Stimulated activated CD4-positive, alpha-beta T cell treated with anti-CD3 and anti-CD28 coated beads, Interleukin-2, amount 100 ng/mL, for 24 hours (primary cell): ENCODE measurements around the gene STK36.

Experiments
- DNase-seq, 2 donors: peaks; one replicate each; pipeline ENCODE4 v3.0.0-alpha.2; 2020

STK36 gene

DNA sequence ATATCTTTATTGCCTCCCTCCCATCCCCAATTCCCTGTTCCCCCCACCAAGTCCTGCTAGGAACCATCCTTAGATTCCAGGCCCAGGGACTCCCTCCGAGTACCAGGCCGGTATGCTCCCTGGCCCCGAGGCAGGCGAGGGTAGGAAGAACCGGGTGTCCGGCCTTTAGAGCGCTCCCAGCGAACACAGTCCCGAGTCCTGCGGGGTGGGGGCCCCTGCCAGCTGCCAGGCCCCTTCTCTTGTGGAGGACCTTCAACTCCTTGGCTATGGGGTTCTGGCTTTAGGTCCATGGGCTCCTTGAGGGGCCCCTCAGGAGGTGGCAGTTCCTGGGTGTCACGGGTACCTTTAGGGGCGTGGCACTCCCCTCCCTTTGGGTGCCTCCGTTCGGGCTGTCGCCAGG, 8.0 kb upstream of the STK36 start:
- DNase-seq, result no peak

DNA sequence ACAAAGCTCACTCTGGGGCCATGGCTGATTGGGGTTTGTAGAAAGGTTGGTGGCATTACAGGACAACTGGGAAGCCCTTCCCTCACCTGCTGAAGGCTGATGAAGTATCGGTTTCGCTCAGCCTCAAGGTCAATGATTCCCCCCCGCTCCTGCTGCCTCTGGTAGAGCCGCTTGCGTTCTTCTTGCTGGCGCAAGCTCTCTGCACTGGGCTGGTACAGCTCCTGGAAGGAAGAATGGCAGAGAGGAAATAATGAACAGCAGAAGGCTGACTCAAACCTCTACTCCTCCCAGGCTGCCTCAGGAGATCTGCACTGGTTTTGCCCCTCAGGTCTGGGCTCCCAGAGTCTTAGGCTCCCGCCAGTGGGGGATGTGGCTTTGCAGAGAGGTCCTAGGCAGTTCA, 7.2 kb upstream of the STK36 start:
- DNase-seq, result no peak

DNA sequence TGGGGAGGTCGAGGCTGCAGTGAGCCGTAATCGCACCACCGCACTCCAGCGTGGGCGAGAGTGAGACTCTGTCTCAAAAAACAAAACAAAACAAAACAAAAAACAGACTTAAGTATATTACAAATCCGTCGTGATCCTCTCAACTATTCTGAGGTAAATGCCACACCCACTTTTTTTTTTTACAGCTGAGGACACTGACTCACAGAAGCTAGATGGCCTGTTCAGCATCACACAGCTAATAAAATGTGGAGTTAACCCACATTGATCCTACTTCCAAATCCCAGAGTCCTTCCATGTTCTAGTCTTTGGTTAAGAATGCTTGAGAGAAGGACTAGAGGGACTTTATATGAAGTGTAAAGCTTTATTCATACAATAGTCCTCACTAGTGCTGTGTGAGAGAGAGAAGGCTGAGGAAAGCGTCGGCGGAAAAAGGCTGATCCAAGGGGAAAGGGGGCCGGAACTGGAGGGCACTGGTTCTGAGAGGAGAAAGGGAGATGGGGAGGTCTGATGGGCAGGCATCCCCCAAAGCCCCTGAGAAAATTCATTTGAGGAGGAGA, 711 bp upstream of the STK36 start:
- no peak for DNase-seq

DNA sequence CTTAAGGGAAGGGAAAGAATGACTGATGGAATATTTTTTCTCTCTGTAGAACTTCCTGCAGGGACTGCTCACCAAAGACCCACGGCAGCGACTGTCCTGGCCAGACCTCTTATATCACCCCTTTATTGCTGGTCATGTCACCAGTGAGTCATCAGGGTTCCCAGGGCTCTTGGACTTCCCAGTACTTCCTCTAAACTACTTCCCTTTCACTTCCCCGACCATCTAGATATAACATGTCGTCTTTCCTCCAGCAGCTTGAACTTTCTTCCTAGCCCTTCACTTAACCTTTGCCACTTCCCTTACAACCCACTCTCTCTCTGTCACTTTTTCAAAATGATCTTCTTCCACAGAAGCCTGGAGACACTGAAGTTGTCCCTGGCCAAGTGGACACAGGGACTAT, 7.2 kb downstream of the STK36 start:
- no peak for DNase-seq

DNA sequence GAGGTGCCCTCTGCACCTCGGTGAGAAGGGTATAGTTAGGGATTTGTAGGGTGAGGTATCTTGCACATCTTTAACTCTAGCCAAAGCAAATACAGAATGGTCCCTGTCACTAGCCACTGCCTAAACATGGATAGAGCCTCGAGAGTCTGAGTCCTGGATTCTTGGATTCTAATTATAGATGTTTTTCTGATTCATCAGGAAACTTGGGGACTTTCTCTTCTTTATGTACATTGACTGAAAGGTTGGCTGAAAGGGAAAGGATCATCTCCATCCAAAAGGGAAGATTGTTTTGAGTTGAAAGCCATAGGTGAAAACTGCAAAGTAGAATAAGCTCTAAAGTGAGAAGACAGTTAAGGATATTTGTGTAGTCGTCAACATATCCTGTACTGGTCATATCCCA, 8.2 kb downstream of the STK36 start:
- DNase-seq, result no peak

DNA sequence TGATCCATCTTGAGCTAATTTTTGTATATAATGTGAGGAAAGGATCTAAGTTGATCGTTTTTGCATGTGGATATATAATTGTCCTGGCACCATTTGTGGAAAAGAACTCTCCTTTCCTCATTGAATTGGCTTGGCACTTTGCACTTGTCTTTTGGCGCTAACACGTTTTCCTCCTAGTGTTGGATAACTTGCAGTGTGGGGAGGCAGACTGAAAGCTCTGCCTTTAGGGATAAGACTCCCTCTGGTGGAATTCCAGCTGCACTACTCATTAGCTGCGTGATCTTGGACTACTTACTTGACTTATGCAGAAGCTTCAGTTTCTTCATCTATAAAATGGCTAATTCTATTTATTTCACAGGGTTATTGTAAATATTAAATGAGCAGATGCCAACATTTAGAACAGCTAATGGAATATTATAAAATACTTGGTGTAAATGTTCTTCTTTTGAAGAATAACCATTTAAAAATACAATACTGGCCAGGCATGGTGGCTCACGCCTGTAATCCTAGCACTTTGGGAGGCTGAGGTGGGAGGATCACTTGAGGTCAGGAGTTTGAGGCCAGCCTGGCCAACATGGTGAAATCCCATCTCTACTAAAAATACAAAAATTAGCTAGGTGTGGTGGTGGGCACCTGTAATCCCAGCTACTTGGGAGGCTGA, 15.6 kb downstream of the STK36 start:
- DNase-seq, result peak; percentile 22 to 28

DNA sequence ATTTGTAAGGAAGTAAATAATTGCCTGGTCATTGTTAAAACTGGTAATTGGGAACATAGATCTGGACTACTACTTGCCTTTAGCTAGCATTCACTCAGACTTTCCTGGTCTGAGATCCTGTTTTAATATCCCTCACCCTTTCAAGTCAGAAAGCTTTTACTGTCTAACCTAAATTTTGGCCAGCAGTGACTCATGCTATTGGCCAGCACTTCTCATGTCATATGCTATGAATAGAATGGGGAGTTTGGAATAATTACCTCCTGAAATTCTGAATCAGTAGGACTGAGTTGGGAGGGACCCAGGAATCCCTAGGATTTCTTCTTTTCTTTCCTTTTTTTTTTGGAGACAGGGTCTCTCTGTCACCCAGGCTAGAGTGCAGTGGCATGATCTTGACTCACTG, 19.3 kb downstream of the STK36 start:
- no peak for DNase-seq

DNA sequence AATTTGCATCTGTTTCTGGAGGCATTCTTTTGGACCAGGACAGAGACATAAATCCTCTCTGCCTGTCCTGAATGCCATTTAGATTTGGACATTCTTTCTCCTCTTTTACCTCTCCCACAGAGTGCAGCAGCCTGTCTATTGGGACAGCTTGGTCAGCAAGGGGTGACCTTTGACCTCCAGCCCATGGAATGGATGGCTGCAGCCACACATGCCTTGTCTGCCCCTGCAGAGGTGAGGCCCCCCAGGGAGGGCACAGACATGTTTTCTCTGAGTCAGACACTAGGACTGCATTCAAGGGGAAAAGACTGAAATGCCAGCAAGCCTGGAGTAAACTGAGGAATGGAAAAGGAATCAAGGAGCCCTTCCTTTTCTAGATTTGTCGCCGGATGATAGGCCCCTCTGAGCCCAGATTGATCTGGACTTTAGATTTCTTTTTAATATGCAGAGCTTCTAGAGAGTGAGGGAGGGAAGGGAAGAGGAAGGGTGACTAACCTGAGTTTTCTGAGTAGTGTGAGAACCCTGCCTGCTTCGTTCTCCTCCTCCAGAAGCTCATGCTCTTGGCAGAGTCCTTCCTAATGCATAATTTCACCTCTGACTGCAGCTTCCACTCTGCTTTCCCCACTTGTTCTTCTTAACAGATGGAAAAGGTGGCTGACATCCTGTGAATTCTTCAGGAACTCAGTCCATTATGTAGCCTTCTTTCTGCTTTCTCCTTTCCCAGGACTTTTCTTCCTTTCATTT, 22.7 kb downstream of the STK36 start:
- no peak for DNase-seq

DNA sequence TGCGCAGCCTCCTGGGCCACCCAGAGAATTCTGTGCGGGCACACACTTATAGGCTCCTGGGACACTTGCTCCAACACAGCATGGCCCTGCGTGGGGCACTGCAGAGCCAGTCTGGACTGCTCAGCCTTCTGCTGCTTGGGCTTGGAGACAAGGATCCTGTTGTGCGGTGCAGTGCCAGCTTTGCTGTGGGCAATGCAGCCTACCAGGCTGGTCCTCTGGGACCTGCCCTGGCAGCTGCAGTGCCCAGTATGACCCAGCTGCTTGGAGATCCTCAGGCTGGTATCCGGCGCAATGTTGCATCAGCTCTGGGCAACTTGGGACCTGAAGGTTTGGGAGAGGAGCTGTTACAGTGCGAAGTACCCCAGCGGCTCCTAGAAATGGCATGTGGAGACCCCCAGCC, 27.0 kb downstream of the STK36 start:
- DNase-seq, result no peak

DNA sequence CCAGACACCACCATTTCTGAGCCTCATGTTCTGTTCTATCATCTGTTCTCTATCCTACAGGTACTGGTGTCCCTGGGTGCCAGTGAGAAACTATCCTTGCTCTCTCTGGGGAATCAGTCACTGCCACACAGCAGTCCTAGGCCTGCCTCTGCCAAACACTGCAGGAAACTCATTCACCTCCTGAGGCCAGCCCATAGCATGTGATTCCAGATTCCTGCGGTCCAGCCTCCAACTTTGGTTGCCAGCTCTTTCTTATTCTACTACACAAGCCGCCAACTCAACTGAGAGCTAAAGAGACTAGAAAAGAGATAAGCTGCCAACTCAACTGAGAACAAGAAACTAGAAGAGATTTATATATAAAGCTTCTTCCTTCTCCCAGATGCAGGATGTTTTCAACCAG, 29.9 kb downstream of the STK36 start:
- DNase-seq, result no peak

DNA sequence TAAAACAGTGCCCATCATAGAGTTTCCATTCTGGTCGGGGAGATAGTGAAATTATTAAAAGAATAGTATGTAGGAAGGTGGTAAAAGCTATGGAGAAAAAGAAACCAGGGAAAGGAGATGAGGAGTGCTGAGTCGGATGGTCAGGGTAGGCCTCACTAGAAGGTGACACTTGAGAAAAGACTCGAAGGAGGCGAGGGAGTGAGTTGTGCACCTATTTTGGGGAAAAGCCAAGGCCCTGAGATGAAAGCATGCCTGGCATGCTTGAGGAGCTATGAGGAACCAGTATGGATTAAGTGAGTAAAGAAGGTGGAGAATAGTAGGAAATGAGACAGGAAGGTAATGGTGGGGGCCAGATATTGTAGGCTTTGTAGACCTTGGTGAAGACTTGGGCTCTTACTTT, 31.5 kb downstream of the STK36 start:
- no peak for DNase-seq

DNA sequence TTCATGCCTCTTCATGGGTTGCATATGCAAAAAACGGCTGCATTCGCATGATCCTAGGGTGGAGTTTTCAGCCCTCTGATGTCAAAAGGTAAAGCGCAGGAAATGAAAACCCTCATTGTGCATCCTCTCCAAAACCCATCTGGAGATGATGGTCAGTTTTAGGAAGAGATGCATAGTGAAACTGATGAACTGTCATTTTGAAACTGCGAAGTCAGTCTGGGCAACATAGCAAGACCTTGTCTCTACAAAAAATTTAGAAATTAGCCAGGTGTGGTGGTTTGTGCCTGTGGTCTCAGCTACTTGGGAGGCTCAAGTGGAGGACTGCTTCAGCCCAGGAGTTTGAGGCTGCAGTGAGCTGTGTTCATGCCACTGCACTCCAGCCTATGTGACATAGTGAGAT, 36.2 kb downstream of the STK36 start:
- DNase-seq, result no peak

DNA sequence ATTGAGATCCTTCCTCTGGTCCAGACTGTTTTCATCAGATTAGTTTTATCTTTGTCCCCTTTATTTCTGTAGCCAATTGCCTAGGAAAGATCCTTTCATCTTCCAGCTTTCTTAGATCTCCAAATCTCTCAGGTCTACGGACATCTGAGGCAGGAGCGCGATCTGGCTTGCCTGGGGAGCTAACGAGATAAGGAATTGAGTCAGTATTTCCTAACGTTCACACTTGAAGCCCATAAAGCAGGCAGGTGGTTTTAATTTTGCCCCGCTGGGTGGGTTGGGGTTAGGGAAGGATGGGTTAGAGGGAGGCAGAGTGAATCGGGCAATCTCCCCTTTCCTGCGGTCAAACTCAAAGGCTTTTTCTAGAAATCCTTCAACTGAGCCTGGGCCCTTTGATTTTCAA, 38.0 kb downstream of the STK36 start:
- no peak for DNase-seq

DNA sequence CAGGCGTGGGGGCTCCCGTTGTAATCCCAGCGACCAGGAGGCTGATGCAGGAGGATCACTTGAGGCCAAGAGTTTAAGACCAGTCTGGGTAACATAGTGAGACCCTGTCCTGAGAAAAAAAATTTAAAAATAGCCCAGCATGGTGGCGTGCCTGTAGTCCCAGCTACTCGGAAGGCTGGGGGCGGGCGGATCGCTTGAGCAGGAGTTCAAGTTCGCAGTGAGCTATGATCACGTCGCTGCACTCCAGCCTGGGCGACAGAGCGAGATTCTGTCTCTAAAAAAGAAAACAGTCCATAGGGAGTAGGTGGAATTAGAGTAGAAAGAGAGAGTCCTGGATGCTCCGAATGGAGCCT, 38.4 kb downstream of the STK36 start:
- no peak for DNase-seq

DNA sequence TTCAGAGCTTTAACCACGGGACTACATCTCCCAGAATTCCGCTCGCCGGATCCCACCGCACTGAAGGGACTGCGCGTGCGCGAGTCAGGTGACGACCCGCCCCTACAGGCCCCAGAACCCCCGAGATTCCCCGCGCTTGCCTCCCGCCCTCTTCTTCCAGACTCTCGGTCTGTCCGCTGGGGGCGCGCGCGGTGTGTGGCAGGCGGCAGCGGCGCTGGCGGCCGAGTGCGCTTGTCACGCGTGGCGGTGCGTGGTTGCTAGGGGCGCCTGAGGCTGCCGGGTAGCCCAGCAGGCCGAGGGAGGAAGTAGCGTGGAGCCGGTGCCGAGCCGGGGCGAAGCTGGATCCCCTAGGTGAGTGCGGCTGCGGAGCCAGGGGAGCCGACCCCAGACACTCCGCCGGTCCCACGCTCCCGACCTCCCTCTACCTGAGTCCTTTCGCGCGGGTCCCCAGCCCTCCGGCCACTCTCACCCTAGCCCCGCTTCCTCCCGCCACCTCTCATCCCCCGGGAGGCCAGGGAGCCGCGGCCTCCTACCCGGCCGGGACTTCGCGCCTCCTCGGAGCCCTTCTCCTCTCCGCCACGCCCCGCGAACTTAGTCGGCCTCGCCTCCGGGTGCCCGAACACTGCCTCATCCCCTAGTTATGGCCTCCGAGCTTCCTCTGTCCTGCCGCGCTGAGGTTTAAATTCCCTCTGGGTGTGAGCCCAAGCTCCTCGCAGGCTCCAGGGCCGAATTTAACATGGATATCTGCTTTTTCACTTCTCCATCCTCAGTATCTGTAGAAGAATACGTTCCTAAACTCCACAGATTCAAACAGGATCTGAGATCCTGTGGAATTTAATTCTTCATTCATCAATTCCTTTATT, 39.0 kb downstream of the STK36 start, which contains the start of gene TTLL4:
Gene TTLL4 (plus strand): TSS at position 149 of the 863 bp plus-strand sequence. CDS start 26,842 bp downstream, outside the sequence.
- DNase-seq, result peak; percentile 98

DNA sequence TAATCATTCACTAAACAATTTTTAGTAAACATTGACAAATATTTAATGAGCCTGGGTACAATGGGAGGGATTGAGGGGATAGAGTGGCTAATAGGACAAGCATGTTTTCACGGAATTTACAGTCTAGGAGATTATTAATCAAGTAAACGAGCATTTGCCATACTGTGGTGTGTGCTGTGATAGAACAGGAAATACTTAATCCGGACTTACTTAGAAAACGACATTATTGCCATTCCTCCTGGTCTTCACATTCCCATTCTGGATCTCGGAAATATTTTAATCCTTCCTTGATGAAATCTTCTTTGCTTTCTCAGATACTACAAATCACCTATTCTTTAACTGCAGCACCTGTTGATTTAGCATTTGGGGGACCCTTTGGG, 39.7 kb downstream of the STK36 start:
- DNase-seq, result no peak

DNA sequence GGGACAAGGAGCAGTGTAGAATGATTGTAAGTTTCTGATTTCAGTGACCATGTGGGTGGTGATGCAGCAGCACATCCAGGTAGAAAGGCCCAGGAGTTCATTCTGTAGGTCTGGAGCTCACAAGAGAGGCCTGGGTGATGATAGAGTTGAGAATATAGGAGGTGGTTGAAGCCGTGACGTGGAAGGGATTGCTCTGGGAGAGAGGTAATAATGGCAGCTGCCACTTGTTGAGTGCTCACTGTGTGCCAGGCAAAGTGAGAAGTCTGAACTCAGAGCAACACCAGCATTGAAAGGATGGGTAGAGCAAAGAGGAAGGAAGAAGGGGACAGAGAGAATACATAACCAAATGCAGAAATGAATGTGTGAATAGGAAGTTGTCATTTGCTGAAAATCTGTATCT, 42.0 kb downstream of the STK36 start:
- DNase-seq, result no peak

DNA sequence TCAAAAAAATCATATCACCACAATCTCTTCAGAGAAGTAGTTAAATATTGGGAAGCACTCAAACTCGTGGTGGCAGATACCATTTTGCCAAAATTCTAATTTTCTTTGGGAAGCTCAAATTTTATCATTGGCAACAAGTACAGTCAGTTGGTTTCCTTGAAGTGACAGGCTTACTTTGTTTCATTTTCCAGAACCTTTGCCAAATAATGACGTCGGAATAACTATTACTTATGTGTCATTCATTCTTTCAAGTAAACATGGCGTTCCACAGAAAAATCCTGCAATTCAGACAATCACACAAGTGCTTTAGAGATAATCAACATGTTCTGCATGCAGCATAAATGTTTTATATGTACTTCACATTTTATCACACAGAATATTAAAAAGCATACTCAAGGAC, 44.2 kb downstream of the STK36 start:
- DNase-seq, result no peak

DNA sequence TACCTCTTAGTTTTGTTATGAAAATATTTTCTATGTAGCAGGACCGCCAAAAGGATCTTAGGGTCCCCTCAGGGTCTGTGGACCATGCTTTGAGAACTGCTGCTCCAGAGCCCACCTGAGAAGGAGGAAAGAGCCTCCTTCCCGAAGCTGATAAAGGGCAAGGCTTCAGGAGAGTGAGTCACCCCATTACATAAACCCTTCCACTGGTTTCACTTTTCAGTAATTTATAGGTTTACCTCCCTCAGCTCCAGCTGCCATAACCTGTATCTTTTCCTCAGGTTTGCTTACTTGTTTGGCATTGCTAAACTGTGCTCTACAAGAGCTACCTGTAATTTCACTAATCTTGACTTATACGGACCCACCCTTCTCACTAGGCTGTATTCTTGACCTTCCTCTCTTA, 45.4 kb downstream of the STK36 start:
- no peak for DNase-seq

DNA sequence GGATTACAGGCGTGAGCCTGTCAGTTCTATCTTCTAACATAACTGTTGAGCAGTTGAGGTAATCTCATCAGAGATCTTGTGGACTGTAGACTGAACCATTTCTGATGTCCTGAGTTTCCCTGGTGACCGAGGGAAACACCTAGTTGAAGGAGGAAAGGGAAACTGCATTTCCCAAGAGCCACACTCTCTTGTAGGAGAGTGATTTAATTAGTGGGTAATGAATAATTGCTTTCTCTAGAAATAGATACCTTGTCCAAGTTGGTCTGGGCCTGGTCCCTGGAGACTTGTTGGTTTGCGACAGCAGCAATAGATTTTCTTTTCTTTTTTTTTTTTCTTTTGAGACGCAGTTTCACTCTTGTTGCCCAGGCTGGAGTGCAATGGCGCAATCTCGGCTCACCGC, 46.2 kb downstream of the STK36 start:
- no peak for DNase-seq

DNA sequence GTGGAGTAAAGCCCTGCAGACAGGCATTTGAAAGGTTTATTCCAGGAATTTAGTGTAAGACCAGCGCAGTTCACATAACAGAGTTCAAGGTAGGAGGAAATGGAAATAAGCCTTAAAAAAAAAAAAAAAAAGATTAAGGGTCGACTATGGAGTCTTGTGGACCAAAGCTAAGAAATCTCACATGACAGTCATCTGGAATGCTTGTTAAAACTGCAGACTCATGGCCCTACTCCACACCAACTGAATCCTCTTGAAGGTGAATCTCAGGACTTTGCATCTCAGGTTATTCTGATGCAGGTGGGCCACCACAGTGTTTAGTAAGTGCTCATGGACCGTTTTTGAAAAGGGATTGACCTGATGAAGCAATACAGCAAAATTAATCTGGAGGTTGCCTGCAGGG, 47.6 kb downstream of the STK36 start:
- DNase-seq, result no peak

DNA sequence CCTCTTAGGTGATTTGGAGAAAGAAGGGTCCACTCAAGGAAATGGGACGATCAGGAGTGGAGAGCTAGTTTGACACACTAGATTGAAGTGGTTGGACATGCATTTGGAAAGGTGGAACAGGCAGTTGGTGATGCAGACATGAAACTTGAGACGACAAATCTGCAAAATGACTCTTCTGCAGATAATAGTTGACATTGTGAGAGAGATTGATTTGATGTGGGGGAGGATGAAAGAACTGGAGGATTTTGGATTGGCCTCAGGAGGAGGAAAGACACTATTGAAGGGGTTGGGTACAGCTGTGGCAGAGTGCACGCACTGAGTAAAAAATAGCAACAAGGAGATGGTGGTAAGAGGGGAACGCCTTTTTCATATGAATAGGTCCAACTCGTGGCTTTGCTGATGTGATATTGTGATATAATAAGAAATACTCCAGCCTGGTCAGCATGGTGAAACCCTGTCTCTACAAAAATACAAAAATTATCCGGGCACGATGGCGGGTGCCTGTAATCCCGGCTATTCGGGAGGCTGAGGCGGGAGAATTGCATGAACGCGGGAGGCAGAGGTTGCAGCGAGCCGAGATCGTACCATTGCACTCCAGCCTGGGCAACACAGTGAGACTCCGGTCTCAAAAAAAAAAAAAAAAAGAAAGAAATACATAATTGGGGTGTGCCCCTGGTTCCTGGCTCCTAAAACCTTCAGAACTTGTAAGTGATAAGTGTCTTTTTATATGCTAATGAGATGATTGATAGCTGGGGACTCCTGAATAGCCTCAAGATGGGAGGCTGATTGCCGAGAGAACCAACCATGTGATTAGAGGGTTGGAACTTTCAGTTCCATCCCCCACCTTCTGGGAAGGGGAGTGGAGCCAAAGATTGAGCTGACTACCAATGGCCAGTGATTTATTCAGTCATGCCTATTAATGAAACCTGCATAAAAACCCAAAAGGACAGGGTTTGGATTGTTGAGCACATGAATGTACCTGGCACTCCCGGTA, 48.5 kb downstream of the STK36 start:
- no peak for DNase-seq
